NCI-H1436 (cell line): Measurements from ENCODE around the gene RHOU.

Experiments
- DNase-seq: peaks from one replicate; lab custom pipeline; 2025; lab: John Stamatoyannopoulos, UW

RHOU gene

DNA sequence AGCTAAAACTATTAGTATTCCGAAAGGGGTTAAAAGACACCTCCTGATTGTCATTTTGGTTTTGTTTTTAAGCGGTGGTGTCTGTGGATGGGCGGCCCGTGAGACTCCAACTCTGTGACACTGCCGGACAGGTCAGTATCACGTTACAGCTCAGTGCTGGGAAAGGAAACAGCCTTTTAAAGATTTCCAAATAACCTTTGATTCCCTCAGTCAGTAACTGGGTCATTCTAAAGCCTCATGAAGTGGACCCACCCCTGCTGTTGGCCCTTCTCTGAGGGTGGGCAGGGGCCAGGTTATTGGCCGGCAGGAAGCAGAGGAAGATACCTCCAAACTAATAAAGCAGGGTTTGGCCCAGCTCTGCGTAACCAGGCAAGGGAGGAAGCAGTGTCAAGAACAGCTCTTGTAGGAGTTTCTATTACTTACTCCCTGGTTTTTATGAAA is 2.3 kb downstream of the RHOU start:
- no peak for DNase-seq

DNA sequence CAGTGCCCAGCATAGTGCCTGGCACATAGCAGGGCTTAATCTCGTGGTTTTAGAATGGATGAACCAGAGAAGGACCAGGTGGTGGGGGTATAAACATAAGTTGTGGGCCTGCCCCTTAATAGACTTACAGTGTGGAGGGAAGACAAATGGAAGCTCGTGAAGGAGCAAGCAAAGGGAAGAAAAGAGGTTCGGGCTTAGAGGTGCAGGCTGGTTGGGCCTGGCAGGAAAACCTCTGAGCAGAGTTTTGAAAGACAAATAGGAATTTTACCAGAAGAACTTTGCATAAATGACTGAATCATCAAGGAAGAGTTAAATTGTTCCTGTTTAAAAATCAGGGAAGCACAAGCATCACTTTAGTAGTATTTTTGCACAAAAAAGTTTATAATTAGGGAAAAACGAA is 4.5 kb downstream of the RHOU start:
- DNase-seq = no peak

DNA sequence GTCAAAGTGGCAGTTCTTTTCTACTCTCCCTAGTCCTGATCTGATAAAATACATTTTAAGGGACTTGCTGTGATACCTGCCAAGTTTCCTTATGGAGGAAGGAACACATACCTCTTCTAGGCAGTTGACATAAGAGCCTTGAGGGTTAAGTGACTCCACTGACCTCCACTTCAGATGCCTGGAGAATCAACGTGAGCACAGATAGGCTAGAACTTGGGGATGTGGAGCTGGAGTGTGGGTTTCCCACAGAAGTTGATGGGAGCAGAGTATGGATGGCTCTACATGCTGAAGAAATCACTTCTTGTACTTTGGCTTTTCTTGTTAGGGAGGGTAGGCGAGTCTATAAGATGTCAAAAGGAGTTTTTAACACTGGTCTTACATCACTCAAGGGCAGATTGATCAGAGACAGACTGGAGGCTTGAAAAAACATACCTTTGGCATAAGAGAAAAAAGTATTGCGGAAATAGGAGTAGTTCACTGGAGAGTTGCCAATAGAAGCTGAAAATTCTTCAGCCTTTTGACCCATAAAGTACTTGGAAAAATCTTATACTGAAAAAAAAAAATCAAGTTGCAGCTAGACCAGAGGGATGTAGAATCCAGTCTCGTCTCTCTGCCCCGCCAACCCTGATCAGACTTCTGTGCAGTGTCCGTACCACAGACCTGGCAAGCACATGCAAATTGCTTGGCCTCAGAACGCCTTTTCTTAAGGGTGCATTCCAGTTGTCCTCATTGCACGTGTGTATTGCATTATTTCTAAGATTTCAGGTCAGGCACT is 5.5 kb downstream of the RHOU start:
- DNase-seq = no peak

DNA sequence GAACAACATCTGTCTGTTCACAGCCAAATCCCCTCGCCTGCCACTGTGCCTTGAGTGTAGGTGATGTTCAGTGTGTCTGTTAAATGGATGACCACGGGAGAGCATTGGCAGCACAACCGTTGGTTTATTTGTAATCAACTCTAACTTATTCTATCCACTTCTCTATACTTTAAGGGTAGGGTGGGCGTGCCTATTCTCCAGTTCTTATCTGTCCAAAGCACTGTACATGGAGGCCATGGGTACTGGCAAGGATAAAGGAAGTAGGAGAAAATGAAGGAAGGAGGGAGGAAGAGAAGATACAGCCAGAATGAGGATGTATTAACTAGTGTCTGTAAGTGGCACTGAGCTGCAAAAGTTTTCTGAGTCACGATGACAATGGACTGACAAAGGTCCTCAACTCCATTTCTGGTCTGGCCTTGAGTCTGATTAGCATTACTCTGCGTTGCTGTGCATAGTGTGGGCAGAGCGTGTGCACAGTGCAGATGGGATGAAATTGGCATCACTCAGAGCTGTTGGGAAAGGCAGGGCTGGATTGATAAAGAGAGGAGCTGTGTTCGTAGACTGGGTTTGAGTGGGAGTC is 7.1 kb downstream of the RHOU start:
- no peak for DNase-seq

DNA sequence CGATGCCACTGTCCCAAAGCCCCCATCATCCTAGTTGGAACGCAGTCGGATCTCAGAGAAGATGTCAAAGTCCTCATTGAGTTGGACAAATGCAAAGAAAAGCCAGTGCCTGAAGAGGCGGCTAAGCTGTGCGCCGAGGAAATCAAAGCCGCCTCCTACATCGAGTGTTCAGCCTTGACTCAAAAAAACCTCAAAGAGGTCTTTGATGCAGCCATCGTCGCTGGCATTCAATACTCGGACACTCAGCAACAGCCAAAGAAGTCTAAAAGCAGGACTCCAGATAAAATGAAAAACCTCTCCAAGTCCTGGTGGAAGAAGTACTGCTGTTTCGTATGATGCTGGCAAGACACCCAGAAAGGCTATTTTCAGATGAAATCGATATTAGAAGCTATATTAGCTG is 8.1 kb downstream of the RHOU start:
- no peak for DNase-seq

DNA sequence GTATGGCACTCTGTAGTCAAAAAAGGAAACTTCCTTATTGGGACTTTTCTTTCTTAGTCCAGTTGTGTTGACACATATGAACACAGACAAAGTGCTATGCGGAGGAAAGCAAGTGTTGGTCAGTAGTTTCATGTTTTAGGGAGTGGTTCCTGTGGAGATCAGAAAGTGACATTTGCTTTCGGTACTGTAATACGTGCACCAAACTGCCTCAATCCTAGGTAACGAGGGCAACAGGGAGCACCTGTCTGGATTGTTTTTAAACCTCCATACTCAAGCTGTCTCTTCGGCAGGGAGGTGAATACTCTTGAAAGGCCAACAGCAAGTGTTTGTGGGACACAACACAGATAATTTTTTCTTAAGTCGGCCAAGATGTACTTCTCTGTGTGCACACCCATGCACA is 9.1 kb downstream of the RHOU start:
- DNase-seq = no peak

DNA sequence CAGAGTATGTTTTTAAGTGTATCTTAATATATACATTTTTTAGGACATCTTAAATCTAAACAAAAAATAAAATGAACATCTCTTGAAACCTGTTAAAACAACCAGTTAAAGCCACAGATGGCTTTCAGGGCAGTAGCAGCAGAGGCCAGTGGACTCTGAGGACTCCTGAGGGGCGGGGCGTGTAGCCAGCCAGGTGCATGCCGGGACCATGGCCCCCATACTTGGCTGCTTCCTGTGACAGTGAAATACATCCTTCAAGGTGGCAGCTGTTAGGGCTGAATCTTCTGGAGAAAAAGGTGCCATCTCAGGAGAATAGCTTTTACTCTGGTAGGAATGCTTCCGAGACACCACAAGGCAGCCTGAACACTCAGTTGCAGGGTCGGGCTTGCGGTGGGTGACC is 9.6 kb downstream of the RHOU start:
- DNase-seq = no peak

DNA sequence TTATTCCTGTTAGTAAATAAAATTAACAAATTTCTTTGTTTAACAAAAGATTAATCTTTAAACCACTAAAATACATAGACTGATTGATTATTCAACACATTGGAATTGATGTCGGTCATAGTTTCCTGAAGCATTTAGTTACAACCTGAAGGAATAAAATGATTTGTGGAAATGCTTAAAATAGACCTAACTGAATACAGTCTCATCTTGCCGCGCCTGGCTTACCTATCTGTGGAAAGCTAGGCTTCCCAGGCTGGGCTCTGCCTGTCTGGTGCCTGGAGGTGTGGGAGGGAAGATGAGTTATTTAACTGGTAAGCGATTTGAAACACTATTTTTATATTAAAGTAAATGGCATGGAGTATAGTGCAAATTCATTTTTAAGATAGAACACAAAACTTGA is 10.2 kb downstream of the RHOU start:
- DNase-seq = no peak

DNA sequence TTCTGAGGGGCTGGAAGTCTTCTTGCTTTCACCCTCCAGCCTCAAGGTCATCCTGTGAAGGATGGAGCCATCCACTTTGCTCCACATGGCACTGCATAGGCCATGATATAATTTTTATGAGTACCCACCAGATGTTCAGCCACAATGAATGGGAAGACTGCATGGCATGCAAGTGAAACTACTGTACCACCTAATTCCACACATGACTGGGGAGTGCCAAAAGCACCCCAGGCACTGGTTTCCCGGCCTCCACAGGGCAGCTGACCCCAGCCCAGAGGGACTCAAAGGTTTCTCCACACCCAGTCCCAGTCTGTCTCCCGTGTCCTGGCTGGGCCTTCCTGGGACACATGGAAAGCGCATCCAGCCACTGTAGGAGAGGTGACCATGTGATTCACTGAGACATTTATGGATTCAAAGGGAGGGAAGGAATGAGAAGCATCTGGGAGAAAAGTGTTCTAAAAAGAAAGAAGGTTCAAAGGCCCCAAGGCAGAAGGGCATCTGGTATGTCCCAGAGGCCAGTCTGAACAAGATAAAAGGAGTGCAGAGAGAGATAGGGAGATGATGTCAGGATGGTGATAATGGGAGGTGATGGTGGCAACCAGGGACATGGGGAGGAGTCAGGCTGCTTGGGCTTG is 12.1 kb downstream of the RHOU start:
- no peak for DNase-seq

DNA sequence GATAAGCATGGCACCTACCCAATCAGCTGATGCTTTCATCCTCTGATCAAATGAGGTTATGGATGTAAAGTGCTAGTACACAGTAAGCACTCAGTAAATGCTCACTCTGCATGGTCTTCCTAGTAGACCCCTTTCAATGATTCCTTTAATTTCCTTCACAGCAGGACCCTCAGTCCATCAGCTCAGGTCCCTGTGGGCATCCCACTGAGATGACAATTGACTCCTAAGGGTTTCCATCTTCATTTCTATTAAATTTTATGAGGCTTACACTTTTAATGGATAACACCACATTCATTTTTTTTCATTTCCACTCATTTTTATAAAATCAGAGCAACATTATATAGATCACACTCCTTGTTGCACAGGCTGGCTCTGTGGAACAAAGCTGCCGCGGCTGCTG is 12.8 kb downstream of the RHOU start:
- DNase-seq = no peak

DNA sequence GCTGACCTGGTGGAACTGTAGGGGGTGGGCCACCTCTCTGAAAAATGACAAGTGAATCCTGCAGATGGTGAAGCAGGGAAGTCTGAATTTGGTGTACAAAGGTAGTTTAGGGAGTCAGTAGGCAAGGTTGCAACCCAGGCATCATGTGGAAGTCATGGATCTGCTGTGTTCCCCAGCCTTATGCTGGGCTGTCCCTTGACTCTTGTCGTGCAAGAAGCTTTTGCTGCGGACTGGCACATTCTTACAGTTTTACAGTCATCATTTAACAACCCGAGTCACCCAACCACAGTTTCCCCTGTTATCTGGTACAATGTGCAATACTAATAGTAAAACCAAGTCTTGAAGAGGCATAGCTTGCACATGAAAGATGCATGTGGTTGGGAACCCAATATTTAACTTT is 13.2 kb downstream of the RHOU start:
- no peak for DNase-seq

DNA sequence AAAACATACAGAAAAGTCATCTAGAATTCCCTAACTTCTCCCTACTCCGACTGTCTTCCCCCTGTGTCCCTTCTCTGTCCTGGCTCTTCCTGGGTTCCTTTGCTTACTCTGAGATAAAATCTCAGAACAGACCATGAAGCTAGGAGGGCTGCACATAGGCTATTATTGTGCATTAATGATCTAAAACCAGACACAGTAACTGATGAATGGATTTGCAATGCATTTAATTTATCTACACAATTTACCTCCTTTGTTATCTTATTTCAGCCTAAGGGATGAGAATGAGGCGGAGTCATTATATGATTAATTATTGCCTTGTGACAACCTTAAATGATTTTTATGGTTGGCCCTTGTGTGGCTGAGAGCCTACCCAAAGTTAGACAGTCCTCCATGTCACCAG is 14.5 kb downstream of the RHOU start:
- no peak for DNase-seq

DNA sequence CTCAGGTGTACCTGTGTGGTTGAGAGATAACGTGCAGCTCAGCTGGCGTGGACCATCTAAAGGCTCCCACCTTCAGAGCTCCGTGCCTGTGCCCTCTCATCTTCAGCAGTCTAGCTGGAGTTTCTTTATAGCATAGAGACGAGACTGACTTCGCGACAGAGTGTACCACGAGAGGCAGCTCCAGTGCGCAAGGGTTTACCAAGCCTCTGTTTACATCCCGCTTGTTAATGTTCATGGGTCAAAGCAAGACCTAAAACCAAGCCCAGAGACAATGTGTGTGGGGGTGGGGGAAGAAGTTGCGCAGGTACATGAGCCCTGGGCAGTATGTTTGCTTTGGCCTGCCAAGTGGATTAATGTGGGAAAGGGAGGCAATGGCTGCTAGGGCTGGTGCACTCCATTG is 15.6 kb downstream of the RHOU start:
- DNase-seq = no peak

DNA sequence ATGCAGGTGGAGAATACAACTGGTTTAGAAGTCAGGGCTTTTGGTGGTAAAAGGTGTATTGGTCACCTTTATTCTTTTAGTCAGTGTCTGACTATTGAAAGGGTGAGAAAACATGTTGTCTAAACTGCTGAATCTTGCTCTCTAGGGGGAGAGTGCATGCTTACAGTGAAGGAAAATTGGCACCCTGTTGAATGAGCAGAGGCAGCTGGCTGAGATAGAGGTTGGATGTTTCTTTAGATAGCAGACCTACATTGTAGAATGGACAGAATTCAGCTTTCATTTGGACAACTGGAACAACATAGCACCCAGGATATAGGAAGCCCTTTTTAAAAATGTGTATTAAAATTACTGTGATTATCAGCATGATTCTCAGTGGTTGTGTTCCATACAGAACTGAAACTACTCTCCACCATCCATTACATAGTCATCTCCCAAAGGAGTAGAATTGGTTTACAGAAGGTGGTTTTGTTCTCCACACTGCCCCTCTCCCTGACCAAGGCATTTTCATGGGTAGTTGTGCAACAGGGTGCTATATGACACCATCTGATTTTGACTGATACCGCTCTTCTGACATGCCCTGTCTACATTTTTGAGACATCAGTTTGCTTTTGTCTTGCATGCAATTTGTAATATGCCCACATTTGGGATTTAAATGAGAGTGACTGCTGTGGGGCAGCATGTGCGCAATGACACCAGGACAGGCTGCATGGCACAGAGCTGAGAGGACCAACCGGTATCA is 16.2 kb downstream of the RHOU start:
- no peak for DNase-seq

DNA sequence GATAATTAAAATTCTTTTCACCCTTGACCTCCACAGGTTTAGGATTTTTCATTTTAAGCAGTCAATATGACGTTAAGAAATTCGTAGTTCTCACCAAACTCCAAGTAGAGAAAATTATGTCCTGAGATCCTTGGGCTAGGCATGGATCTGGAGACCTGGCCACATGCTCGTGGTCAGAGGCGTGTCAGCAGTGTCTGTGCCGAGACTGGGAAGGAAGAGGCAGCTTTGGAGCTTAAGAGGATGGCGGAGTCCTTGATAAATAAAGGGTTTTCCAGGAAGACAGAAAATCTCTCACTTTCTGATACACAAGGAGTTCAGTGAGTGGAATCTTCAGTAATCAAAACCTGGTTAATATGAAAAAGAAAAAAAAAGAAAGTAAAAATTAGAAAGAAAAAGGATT is 17.0 kb downstream of the RHOU start:
- no peak for DNase-seq

DNA sequence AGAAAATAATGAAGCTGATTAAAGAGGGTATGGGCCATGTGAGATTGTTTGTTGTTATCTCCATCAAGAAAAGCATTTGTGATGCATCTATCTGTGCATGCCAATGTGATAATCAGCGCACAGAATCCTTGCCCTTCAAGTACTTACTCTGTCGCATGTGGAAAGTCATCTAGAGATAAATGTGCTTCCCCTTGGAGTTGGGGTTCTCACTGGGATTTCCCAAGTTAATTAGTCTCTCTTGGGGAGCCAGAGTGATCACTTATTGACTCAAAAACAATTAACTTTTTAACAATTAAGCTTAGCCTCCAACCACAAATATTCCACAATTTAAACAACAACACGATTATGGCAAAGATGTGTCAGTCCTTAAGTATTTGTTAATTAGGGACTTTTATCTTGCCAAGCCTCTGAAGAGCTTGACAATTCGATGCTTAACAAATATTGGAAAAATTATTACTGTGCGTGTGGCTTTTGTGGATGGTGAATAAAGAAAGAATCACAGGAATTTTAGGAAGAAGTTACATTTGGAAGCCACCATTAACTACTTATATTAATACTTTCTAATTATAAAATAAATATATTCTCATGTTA is 17.5 kb downstream of the RHOU start:
- DNase-seq = no peak

DNA sequence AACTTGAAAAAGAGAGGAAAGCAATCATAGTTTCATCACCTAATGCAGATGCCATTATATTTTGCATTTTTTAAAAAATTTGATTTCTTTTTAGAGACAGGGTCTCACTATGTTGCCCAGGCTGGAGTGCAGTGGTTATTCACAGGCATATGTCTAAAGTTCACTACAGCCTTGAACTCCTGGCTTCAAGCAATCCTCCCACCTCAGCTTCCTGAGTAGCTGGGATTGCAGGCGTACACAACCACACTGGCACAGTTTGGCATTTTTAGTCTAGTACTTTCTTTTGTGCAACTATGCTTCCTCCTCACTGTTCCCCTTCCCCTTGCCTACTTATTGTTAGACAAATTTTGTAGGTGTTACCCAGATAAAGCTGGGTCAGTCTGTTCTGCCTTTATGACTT is 18.0 kb downstream of the RHOU start:
- no peak for DNase-seq

DNA sequence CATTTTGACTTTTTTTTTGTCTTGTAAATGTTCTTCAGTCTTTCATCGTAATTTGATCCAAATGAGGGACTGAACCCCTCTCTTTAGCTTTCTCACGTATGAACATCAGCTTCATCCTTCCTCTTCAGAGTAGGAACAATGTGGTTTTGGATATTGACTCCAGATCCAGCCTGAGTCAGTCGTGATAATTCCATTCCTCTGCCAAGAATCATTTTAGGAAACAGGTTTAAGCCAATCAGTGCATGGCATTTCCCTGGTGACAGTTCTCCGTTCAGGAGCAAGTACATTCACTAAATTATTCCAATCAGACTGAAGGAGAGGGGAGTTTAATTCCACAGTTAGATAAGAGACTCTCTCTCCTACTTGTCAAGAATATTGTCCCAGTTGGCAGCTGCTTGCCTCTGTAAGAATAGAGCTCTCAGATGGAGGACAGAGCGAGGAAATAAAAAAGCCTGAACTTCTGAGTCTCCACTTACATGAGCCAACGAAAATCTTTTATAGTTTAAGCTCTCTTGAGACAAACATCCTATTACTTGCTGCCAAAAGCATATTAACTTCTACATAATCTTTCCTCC is 18.6 kb downstream of the RHOU start:
- DNase-seq = no peak

DNA sequence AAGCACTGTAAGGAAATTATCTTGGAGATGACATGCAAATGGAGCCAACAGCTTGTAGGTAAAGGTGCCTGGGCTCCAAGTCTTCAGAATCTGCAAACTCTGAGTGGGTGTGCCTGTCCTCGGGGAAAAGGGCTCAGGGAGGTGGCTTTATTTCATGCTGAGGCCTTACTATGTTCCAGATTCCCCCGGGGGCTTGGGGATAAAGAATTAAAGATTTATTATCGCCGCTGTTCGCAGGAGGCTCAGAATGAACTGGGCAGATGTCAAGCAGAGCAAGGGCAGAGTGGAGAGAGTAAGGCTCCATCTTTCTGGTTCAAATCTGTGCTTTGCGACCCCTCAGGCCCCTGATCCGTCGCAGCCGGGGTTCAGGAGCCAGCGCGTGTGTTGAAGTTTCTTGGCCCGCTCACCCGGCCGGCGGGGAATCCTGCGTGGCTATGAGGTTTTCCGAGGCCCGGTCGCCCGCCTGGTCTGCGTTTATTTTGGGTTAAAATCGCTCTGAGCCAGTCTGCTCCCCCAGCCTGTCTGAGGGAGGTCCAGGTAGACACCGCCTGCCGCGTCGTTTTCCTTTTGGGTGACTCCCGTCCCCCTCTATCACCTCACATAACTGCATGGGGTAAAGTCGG is 19.5 kb downstream of the RHOU start:
- no peak for DNase-seq

DNA sequence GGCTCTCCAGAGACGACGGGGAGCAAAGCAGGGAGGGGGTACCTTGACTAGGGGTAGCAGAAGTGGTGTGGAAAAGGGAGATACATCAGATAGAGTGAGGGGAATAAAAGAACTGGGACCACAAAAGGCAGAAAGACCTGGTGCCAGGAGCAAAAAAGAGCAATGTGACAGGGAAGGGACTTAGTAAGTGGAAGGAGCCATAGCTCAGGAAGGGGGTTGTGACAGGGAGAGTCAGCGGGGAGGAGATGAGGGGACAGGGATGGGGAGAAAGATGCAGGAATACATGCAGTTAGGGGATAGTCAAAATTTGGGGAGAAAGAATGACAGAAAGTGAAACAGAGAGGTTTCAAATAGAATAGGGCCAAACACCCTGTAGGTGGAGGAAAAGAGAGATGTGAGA is 20.5 kb downstream of the RHOU start:
- DNase-seq = no peak

DNA sequence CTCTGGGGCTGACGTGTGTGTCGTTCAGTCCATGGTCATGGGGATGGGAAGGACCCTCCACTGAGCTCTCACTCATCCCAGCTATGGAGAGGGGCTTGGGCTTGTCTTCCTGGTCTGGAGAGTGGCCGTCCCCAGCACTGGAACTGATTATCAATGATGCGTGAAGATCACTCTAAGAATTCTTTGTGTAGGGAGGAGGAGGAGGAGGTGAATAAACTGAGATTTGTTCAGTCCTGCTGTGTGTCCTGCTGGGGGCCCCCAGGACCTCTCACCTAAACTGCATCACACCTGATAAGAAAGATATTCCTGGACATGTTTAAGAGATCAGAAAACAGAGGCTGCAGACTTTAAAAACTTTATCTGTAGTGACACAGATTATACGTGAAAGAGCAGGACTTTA is 21.2 kb downstream of the RHOU start:
- DNase-seq = no peak

DNA sequence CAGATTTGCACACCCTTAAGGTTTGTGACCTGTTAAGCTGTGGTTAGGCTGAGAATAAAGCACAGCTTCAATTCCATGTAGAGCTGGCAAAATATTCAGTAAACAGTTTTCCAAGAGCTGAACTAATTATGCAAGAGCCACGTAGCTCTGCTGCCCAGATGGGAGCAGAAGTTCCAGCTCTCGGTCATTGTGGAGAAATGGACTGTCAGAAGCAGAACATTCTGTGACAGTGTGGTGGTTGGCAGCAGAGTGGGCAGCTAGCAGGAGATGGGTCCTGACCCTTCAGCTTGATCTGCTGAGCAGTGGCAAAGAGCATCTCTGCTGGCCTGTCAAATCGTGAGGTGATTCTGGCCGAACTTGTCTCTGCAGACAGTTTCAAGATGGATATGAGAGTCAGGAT is 23.2 kb downstream of the RHOU start:
- DNase-seq = no peak
